GM18519 (cell line): ENCODE results near the gene STARD10.

ENCODE experiments used
- ATAC-seq: cut with Tn5 transposase; IDR thresholded peaks from one replicate; pipeline ENCODE4 v1.9.1; 2021; ENCODE audit warnings: mild to moderate bottlenecking, moderate library complexity; ENCODE audit not compliant: unreplicated experiment, low FRiP score

The STARD10 gene

DNA sequence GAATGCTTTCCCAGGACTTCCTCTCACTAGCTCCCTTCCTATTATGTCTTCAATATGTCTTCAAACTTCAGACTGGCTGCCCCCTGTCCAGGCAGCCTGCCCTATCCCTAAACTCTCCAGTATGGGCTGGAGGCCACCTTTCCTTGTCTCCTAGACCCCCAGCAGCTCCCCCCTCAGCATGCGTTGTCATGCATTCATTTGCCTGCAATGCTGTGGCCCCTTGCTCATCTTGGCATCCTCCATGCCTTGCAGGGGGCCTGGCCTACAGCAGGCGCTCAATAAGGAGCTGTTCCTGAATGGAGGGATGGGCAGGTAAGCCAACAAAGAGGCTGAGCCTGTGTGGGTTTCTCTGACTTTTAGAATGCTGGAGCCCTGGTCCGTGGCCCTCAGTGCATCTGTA, 25.3 kb downstream of the STARD10 start:
- no peak for ATAC-seq

DNA sequence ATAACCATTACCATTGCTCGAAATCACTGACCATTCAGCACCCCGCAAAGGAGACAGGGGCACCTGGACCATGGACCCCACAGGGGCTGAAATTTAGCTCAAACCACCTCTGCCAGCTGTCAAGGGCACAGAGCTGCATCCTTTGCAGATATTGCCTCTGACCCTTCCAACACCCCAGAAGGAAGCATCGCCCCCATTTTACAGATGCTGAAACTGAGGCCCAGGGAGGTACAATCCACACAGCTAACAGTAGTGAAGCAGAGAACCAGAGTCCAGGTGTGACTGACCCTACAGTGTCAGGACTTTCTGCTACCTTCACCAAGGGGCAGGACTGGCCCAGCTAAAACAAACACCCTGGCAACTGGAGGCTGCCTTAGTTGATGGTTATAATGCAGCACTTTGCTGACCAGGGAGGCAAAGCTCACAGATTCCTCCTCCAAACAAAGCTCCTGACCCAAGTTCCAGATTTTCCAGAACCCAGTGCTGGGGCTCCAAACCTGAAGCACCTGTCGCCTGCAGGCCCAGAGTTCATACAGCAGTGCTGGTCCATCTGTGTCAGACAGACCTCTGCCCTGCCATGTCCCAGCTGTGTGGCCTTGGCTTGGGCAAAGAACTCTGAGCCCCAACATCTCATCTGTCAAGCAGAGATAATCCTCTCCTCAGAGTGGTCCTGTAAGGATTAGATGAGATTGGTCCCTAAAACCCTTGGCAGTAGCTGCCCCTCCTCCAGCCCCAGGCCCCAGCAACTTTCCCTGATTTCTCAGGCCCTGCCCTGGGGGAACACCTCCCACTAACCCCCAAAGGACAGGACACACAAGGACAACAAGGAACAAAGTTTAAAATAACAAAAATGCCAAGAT, 26.4 kb downstream of the STARD10 start:
- no peak for ATAC-seq

DNA sequence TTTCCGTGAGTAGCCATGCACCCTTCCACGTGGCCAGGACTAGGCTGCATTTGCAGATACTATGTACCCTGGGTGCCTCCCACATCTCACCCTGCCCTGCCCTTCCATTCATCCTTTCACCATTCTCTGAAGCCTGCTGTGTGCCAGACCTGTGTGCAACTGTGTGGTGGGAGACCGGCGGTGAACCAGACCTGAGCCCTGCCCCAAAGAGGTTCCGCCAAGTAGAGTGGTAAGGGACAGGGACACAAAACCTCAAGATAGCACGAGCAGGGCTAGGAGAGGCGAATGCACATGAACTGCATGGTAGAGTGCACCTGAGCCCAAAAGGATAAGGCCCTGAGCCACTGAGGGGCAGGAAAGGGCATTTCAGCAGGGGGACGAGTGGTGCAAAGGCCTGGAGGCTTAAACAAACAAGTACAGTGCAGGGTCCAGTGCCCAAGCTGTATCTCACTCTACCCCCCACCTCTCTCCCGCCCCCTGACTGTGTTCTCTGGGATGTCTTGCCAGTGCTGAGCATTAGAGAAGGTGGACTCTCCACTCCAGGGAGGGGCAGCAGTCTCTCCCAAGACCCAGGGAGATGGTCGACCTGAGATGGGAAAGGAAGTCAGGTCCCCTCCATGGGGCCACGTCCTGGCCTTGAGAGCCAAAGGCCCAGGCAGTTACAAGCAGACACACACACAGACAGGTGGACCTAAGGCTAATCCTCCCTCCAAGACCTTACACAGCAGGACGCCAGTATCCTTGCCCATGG, 27.5 kb downstream of the STARD10 start:
- no peak for ATAC-seq

DNA sequence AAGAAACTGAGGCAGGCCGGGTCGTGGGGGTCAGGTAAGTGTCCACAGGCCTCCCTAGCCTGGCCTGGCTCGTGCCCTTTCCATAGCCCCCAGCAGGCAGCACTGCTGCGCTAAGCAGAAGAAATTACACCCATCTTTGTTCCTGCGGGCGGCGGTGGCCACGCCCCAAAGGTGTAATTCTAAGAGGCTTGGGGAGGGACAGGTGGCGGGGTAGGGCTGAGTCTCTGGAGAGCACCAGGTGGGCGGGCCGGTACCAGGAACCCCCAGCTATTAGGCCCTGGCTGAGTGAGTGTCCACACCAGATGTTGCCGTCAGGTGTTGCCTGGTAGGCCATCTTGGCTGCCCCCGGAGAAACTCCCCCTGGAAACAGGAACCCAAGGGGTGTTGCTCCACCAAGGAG, 29.3 kb downstream of the STARD10 start:
- ATAC-seq = no peak

DNA sequence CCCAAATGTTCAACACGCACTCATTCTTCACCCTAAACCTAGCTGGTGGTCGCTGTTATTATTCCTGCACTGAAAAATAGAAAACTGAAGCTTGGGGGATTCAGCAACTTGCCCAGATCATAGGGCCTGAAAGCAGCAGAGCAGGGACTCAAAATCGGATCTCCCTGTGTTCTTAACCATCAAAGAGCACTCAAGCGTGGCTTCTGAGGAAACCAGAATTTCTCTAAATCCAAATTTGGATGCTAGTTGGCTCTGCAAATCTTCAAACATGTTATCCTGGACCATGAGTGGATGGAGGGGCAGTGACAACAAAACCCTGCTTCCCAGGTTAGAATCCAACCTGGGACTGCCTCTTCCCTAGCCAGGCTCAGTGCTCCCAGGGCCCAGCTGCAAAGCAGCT, 30.0 kb downstream of the STARD10 start:
- ATAC-seq = no peak

DNA sequence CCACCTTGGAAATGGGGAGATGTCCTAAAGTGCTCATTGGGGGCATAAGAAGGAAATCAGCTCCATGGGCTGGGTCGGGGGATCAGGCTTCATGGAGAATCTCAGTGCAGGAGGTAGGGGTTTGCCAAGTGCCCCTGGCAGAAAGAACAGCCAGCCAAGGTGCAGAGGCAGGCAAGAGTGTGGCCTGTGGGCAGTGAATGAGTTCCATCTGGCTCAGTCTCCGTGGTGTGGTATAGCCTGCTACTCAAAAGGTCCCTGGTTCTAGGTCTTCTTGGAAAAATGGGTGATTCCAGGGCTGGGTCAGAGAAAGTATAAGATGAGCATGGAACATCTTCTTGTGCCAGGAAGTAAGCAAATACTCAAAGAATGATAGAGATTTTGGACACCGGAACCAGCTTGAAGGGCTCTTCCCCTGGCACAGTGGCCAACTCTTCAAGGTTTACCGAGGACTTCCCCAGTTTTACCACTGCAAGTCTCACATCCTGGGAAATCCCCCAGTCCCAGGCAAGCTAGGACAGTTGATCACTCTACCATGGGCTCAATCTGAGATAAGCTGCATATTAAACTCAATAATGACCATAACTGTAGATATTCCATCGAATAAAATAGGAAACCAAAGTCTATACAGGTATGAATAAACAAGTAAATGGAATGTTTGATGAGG, 31.1 kb downstream of the STARD10 start:
- no peak for ATAC-seq

DNA sequence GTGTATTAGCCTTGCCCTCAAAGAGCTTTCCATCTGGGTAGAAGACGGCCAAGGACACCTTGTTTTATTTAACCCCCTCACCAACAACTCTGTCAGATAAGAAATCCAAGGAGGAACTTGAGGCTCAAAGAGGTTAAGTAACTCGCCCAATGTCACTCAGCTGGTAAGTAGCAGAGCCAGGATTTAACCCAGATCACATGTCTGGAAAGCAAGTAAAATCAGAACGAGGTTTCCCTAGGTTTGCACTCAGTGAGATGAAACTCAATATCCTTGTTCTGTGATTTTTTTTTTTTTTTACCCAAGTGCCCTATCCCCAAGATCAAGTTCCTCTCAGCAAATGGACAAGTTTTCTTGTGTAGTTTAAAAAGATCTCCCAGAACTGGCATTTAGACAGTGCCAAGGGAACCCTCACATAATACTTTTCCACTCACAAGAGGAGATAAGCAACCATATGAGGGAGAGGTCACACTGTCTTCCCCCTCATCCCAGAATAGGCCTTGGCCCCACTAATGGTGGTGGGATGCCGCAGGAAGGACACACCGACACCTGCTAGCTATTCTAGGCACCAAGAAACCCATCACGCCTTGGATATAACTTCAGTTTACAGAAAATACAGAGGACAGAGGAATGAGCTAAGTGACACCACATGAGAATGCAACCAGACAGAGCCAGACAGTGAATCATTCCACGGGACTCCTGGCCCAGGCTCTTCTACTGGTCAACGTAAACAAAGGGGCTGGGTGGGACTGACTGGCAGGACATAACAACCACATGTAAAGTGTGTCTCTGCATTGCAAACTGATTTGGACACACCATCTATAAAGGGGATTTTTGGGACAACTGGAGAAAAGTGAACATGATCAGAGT, 33.1 kb downstream of the STARD10 start:
- ATAC-seq = no peak

DNA sequence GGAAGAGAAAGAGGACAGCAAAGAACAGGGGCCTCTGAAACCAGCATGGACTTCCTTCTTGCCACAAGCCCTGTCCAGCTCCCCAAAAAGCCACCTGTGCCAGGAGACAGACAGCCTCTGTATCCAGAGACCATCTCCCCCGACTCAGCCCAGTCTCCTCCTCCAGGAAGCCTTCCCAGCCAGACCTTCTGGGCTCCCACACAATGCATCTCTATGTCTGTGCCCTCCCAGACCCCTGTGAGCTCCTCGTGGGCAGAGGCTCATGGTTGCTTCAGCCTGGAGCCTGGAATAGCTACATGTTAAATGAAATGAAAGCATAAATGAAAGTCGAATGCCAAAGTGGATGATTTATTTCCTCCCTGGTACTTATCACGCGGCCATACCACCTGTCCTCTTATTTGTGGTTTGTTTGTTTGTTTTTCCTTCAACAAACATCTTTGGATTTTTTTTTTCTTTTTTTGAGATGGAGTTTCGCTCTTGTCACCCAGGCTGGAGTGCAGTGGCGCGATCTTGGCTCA, 34.3 kb downstream of the STARD10 start:
- no peak for ATAC-seq

DNA sequence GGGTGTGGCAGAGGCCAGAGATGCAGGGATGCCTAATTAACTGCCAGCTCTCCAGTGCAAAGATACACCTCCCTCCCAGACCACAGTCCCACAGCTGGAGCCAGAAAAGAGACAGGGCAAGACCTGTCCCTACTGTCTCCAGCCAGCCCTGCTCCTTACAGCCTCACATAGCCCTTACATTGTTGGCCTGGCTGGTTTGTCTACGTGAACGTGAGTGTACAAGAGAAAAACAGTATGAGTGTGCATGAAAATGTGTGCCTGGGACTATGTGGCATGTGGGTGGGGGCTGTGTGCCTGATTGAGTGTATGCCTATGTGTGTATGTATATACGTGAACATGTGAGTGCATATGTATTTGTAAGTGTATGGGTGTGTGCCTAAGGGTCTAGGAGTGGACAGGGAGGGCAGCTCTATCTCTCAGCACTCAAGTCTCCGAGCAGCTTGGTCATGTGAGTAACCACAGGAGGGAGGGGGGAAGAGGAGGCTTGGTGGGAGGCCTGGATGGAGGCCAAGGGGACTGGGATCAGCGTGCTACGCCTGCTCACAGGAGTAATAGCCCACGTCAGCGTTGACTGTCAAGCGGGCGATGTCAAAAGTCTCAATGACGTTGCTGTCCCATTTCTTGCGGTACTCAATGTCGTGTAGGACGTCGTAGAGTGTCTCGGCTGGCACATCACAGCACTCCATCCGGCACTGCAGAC, 35.0 kb downstream of the STARD10 start:
- ATAC-seq = no peak

DNA sequence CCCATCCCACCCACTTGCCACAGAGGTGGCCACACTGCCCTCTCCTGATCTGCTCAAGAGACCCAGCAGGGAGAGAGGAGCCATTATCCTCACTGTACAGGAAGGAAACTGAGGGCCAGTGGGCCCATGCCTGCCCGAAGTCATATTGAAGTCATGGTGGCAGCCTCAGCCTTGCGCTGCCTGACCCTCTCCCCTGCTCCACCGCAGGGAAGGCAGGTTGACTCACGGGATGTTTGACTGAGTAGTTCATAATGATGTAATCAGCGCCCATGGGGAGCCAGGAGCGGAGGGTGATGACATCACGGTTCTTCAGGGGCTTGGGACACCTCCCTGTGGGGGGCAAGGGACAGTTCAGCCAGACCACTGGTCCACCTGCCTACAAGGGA, 35.5 kb downstream of the STARD10 start:
- ATAC-seq = no peak

DNA sequence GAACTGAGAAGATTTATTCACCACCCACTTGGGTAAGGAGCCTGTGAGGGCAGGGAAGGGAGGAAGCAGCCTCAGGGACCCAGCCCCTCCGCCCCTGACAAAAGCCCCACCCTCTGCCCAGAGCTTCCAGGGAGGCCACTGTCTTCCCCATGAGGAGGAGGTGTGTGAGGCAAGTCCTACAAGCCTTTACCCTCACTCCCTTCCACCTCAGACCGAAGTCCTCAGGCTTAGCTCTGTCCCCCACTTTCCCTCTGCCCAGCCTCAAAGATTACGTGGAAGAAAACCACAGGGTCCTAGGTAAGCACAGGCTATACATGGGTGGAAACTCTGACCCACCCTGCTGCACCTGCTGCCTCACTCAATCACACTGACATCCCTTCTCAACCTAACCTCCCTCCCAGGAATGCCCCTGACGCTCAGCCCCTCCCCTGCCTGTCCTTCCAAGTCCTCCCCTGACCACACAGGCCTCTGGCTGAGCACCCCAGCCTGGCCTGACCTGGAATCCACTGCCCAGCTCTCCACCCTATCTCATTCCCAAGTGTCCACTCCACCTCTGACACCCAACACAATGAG, 38.0 kb downstream of the STARD10 start:
- ATAC-seq = no peak

DNA sequence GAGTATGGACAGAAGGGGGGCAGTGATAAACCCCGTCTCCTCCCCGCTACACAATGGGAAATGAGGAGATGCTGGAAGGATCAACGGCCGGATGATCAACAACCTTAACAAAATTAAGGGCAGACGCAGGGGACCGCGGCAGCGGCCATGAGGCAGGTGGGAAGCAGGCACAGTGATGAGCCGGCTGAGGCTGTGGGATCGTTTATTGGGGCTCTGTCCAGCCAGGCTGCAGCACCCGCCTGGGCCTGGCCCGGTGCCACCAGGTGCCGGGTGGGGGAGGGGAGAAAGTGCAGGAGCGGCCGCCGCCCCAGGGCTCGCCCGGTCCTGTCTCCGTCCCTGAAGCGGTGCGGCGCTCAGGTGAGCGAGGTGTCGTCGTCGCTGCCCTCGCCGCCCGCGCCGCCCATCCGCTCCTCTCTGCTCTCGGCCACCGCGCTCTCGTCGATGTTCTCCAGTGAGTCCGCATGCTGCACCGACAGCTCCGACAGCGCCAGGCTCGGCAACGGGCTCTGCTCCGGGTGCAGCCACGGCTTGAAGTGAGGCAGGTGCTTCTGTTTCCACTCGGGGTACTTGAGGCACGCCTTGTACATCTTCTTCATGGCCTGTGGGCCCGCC, 39.2 kb downstream of the STARD10 start:
- ATAC-seq = no peak

DNA sequence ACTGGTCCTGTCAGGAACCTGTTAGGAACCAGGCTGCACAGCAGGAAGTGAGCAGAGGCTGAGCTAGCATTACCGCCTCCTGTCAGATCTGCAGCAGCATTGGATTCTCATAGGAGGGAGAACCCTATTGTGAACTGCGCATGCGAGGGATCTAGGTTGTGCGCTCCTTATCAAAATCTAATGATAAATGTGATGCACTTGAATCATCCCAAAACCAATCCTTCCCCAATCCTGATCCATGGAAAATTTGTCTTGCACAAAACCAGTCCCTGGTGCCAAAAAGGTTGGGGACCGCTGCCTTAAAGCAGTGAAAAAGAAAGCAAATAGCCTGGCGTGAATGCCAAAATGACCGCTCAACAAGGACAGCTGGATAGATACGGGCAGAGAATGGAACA, 39.7 kb downstream of the STARD10 start:
- ATAC-seq = no peak

DNA sequence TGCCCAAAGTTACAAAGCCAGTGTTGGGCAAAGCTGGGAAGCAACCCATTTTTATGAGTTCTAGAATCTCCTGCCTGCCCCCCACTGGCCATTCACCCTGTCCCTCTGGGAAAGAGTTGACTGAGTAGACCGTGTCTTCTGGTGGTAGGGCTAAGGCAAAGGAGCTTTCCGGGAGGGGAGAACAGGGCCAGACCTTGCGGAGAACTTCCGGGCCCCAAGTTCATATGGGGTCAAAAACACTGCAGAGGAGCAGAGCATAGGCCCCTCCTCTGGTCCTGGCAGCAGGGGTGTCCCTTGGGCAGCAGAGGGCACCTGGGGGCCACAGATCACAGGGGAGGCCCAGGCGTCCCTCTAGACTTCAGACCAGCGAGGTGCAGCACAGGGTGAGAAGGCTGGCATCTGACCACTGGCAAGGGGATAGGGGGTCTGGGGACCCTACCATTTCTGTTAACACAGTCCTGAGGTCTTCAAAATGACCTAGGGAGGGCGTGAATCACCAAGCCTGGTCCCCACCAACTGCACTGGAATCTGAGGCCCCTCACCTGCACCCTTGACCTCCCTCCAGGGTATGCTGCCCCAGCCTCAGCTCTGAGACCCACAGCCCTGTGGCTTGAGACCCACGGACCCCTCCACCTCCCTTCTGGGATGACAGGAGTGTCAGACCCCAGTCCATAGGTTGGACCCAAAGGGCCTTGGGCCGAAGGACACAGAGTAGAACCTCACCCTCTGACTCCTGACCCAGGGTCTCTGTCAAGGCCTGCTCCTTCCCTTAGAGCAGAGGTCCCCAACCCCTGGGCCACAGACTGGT, 40.3 kb downstream of the STARD10 start:
- no peak for ATAC-seq

DNA sequence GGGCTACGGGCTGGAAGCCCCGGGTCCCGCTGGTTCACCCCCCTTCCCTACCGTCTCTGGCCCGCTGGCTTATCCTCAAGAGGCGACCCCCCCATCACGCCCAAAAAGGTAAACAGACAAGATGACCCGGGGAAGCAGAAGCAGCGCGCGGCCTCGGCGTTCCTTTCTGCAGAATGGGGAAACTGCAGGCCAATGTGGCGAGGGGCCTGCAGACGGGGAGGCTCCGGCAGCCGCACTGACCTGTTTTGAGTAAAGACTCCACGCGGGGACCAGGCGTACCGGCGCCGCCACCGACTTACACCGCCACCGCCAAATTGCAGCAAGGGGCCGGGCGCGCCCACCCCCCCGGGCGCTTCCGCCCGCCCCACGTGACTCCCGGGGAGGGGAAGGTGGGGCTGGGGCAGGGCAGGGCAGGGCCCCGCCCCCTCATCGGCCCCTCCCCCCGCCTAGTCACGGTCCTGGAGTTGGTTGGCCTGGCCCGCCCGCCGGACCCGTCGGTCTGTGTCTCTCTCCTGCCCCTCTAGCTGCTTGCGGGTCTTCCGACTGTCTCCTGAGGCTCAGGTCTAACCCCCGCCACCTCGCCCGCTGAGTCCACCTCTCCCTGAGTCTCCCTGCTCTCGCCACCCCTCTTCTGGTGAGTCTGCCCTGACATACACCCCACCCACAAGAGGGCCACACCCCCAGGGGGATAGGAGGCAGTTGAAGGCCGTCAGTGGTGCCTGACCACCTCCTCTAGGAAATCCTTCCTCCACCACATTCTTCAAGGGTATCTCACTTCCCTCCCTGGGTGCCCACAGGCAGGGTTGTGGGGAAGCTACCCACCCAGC, 41.5 kb downstream of the STARD10 start, which contains the start of gene ARAP1:
Gene ARAP1 (minus strand): TSS at position 321 of the 827 bp plus-strand sequence. CDS start 25,280 bp downstream, outside the sequence.
- no peak for ATAC-seq

DNA sequence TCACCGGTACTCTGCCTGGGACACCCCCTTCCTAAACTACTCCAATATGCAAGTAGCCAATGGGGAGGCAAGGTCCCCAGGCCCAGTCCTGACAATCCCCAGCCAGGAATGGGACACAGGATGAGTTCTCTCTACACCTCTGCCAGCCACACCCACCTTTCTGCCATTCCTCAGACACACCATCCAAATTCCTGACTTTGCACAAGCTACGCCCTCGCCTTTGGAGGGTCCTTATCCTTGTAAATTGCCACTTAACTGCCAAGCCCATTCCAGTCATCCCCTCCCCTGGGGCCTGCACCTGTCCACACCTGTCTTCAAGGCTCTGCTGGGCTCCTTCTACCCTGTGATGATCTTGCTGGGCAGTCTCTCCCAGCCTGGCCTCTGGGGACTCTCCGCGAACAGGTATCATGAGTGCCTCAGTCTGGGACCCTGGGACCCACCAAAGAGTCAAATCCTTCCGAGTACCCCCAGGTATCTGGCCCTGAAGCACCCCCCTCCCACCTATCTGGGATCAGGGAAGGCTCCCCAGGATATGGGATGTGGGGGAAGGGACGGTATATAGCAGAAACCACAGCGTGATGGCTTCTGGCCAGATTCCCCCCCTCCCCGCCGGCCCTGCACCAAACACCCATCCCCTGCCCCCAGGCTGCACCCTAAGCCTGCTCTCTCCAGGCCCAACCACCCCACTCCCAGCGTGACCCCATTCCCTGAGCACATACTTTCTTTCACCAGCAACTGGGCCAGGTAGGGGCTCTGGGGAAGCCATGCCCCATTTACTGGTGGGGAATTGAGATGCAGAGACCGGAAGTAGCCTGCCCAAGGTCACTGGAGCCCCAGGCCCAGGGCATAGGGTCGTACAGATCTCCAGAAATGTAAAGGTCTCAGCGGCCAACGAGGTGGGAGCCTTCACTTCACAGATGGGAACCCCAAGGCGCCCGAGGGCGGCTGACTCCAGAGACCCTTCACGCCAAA, 42.4 kb downstream of the STARD10 start:
- ATAC-seq = no peak
